Measurements from ENCODE around the gene ADGRV1. TPM values are rescaled to one million over a fixed set of nuclear protein-coding genes. Genes with fewer than 3 reads are reported as not detected.

The ADGRV1 gene
- polyA plus RNA-seq, 1 donor from 2014 or later, result 3.7 TPM

DNA sequence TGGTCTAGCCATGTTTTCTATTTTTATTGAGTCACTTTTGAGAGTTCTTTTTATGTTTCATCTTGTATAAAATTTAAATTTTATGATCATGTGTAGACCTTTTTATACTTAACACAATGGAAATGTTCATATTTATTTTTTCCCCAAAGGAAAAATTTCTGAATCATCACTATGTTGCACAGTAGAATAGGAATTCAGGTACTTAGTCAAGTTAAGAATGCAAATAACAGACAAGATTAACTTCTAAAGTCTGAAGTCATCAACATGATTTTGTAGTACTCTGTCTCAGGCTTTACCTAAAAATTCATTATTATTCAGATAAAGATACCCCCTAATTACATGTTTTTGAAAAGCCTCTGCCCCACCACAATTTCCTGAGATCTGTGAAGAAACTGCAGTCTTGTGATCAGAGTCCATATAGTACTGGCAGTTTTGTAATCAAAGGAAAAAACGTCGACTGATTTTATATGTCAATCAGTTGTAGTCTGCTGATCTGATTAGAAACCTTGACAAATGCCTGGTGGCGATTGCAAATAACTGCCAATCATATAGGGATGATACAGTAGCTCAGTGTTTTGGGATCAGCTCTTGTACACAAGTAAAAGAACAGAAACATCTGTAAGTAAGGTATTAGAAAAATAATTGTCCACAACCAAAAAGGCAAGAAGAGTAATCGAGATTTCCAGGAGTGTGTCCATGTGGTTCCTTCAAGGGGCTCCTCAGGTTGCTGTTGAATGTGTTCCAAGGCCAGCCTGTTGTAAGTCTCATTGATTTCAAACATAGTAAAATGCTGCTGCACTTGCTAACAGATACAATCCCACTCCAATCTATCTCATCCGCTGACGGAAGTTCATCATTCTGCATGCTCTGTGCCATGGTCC is 472.2 kb downstream of the ADGRV1 start:
- H4K20me1 ChIP-seq (ENCODE audit: insufficient read depth), result no peaks in the 10 kb centered on the region
- no peak overlapping the region for H2AFZ ChIP-seq (ENCODE audit: low read depth, low read length)

DNA sequence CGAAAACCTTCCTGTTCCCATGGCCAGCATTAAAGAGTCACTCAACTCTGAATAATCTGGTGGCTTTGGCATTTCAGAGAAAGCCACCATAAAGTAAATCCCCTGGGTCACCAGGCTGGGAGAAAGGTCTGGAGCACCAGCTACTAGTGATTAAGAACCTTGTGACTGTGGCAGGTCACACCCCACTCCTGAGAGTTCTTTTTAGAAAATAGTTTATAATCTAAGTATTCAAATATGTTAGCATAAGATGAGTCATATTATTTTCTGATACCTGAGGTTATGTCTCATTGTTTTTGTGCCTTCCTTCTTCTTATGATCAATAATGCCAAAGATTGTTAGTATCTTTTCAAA is 472.8 kb downstream of the ADGRV1 start:
- Histone ChIP-seq H3K4me2 (ENCODE audit: low read length) (no peak overlapping the region), H3K27me3 (ENCODE audit: insufficient read depth, low read depth, low read length) (no peaks in the 10 kb centered on the region), H4K20me1 (ENCODE audit: insufficient read depth) (no peaks in the 10 kb centered on the region), H3K4me3 (ENCODE audit: low read length) (no peak overlapping the region), H3K27ac (ENCODE audit: low read length) (no peak overlapping the region), H3F3A (ENCODE audit: insufficient read depth, low read length, poor library complexity, severe bottlenecking) (no peaks in the 10 kb centered on the region), H2AFZ (ENCODE audit: low read depth, low read length) (no peak overlapping the region), H3K9me3 (ENCODE audit: low read length) (no peaks in the 10 kb centered on the region), H3K36me3 (ENCODE audit: insufficient read depth, low read length) (no peaks in the 10 kb centered on the region), H3K9ac (ENCODE audit: low read length) (no peak overlapping the region), H3K9me2 (ENCODE audit: insufficient read depth, low read length) (no peaks in the 10 kb centered on the region), H3K79me2 (replicated peaks; ENCODE audit: insufficient read depth, low read length) (no peaks in the 10 kb centered on the region)
- TF ChIP-seq POLR2AphosphoS5 (IDR thresholded peaks at IDR 0.05), result no peak
- TF ChIP-seq, protein P1, sequence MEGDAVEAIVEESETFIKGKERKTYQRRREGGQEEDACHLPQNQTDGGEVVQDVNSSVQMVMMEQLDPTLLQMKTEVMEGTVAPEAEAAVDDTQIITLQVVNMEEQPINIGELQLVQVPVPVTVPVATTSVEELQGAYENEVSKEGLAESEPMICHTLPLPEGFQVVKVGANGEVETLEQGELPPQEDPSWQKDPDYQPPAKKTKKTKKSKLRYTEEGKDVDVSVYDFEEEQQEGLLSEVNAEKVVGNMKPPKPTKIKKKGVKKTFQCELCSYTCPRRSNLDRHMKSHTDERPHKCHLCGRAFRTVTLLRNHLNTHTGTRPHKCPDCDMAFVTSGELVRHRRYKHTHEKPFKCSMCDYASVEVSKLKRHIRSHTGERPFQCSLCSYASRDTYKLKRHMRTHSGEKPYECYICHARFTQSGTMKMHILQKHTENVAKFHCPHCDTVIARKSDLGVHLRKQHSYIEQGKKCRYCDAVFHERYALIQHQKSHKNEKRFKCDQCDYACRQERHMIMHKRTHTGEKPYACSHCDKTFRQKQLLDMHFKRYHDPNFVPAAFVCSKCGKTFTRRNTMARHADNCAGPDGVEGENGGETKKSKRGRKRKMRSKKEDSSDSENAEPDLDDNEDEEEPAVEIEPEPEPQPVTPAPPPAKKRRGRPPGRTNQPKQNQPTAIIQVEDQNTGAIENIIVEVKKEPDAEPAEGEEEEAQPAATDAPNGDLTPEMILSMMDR (IDR thresholded peaks at IDR 0.05; ENCODE audit: poor library complexity, severe bottlenecking), result no peak
- no peak for TF ChIP-seq TAF1 (IDR thresholded peaks at IDR 0.05; ENCODE audit: low read depth)
- TF ChIP-seq EZH2 (IDR thresholded peaks at IDR 0.05; ENCODE audit: borderline replicate concordance, insufficient read depth, low read length, poor library complexity, severe bottlenecking), result no peak
- TF ChIP-seq, protein P2, sequence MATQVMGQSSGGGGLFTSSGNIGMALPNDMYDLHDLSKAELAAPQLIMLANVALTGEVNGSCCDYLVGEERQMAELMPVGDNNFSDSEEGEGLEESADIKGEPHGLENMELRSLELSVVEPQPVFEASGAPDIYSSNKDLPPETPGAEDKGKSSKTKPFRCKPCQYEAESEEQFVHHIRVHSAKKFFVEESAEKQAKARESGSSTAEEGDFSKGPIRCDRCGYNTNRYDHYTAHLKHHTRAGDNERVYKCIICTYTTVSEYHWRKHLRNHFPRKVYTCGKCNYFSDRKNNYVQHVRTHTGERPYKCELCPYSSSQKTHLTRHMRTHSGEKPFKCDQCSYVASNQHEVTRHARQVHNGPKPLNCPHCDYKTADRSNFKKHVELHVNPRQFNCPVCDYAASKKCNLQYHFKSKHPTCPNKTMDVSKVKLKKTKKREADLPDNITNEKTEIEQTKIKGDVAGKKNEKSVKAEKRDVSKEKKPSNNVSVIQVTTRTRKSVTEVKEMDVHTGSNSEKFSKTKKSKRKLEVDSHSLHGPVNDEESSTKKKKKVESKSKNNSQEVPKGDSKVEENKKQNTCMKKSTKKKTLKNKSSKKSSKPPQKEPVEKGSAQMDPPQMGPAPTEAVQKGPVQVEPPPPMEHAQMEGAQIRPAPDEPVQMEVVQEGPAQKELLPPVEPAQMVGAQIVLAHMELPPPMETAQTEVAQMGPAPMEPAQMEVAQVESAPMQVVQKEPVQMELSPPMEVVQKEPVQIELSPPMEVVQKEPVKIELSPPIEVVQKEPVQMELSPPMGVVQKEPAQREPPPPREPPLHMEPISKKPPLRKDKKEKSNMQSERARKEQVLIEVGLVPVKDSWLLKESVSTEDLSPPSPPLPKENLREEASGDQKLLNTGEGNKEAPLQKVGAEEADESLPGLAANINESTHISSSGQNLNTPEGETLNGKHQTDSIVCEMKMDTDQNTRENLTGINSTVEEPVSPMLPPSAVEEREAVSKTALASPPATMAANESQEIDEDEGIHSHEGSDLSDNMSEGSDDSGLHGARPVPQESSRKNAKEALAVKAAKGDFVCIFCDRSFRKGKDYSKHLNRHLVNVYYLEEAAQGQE (IDR thresholded peaks at IDR 0.05; ENCODE audit: borderline replicate concordance), result no peak

More for the DNA sequence above, 472.2 kb downstream of the ADGRV1 start:
- H3K9ac ChIP-seq (ENCODE audit: low read length), result no peak overlapping the region
- H3K79me2 ChIP-seq (replicated peaks; ENCODE audit: insufficient read depth, low read length), result no peaks in the 10 kb centered on the region
- no peaks in the 10 kb centered on the region for H3K36me3 ChIP-seq (ENCODE audit: insufficient read depth, low read length)
- no peak overlapping the region for H3K4me2 ChIP-seq (ENCODE audit: low read length)
- no peak overlapping the region for H3K27ac ChIP-seq (ENCODE audit: low read length)
- no peak for TF ChIP-seq SMC3 (conservative IDR thresholded peaks at IDR 0.05; ENCODE audit: poor library complexity)
- no peak for TF ChIP-seq TAF1 (IDR thresholded peaks at IDR 0.05; ENCODE audit: low read depth)
- TF ChIP-seq, protein P1 (IDR thresholded peaks at IDR 0.05; ENCODE audit: poor library complexity, severe bottlenecking), result no peak
- no peak for TF ChIP-seq MXI1 (conservative IDR thresholded peaks at IDR 0.05; ENCODE audit: poor library complexity, severe bottlenecking)
- TF ChIP-seq EZH2 (IDR thresholded peaks at IDR 0.05; ENCODE audit: borderline replicate concordance, insufficient read depth, low read length, poor library complexity, severe bottlenecking), result no peak
- TF ChIP-seq RAD21 (conservative IDR thresholded peaks at IDR 0.05), result no peak
- no peak for TF ChIP-seq POLR2AphosphoS5 (IDR thresholded peaks at IDR 0.05)
- TF ChIP-seq EP300 (conservative IDR thresholded peaks at IDR 0.05; ENCODE audit: poor library complexity, severe bottlenecking), result no peak
- TF ChIP-seq, protein P2 (IDR thresholded peaks at IDR 0.05; ENCODE audit: borderline replicate concordance), result no peak
- H3F3A ChIP-seq (ENCODE audit: insufficient read depth, low read length, poor library complexity, severe bottlenecking), result no peaks in the 10 kb centered on the region
- no peaks in the 10 kb centered on the region for H3K9me3 ChIP-seq (ENCODE audit: low read length)
- H3K4me3 ChIP-seq (ENCODE audit: low read length), result no peak overlapping the region
- no peaks in the 10 kb centered on the region for H3K27me3 ChIP-seq (ENCODE audit: insufficient read depth, low read depth, low read length)
- no peaks in the 10 kb centered on the region for H3K9me2 ChIP-seq (ENCODE audit: insufficient read depth, low read length)

Measured in neural cell (in vitro differentiated cells).